ENCODE results near the gene CBR4.

The CBR4 gene

GRCh38 chr4:169018406-169018805 is 8.4 kb upstream of the CBR4 start:
- no peak overlapping the region for H3K4me3 ChIP-seq (ENCODE audit: low read length, poor library complexity, severe bottlenecking)
- no peaks in the 10 kb centered on the region for H3K79me2 ChIP-seq (ENCODE audit: insufficient read depth, low read length)
- no peaks in the 10 kb centered on the region for H3F3A ChIP-seq (ENCODE audit: low read depth)
- H3K4me2 ChIP-seq (ENCODE audit: low read depth, low read length, poor library complexity, severe bottlenecking) = no peak overlapping the region
- H3K36me3 ChIP-seq (ENCODE audit: insufficient read depth, low read length) = no peaks in the 10 kb centered on the region
- H3K9ac ChIP-seq (ENCODE audit: low read depth, low read length, poor library complexity, severe bottlenecking) = no peak overlapping the region
- no peaks in the 10 kb centered on the region for H4K20me1 ChIP-seq (ENCODE audit: insufficient read depth, low read length, poor library complexity, severe bottlenecking)
- H3K4me1 ChIP-seq (ENCODE audit: insufficient read depth, low read length, poor library complexity, severe bottlenecking) = no peaks in the 10 kb centered on the region
- no peaks in the 10 kb centered on the region for H3K9me3 ChIP-seq (ENCODE audit: insufficient read depth, low read depth, low read length)
- no peaks in the 10 kb centered on the region for H3K9me2 ChIP-seq (replicated peaks; ENCODE audit: low read depth, low read length)
- TF ChIP-seq CTCF (conservative IDR thresholded peaks at IDR 0.05; ENCODE audit: low read length) (no peak), EZH2phosphoT487 (IDR thresholded peaks at IDR 0.05; ENCODE audit: borderline replicate concordance) (no peak)
- H2AFZ ChIP-seq (ENCODE audit: low read length) = no peak overlapping the region
- no peaks in the 10 kb centered on the region for H3K27me3 ChIP-seq (ENCODE audit: insufficient read depth, low read length, poor library complexity, severe bottlenecking)

DNA sequence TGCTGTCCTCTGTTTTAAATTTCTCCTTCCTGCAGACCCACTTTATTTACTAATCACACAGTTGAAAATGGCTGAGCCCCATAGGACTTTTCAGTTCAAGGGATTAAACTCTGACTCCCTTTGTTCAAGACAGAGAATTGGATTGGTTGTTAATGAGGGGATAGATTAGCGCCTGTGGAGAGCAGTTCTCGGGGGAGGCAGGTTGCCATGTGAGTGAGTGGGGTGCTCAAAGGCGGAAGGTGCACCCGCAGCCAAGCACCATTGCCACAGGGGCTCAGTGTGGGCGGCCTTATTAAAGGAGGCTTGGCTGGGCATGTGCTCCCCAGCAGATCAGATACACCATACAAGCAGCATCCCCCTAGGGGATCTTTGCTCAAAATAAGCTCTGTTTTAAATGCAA is 7.9 kb upstream of the CBR4 start:
- no peaks in the 10 kb centered on the region for H3K4me1 ChIP-seq (ENCODE audit: insufficient read depth, low read length, poor library complexity, severe bottlenecking)
- no peak for TF ChIP-seq CTCF (conservative IDR thresholded peaks at IDR 0.05; ENCODE audit: low read length)
- TF ChIP-seq EZH2phosphoT487 (IDR thresholded peaks at IDR 0.05; ENCODE audit: borderline replicate concordance) = no peak
- no peak overlapping the region for H3K4me2 ChIP-seq (ENCODE audit: low read depth, low read length, poor library complexity, severe bottlenecking)
- H3K36me3 ChIP-seq (ENCODE audit: insufficient read depth, low read length) = no peaks in the 10 kb centered on the region
- H3F3A ChIP-seq (ENCODE audit: low read depth) = no peaks in the 10 kb centered on the region
- H4K20me1 ChIP-seq (ENCODE audit: insufficient read depth, low read length, poor library complexity, severe bottlenecking) = no peaks in the 10 kb centered on the region
- H3K9ac ChIP-seq (ENCODE audit: low read depth, low read length, poor library complexity, severe bottlenecking) = no peak overlapping the region
- no peak overlapping the region for H3K4me3 ChIP-seq (ENCODE audit: low read length, poor library complexity, severe bottlenecking)
- no peaks in the 10 kb centered on the region for H3K79me2 ChIP-seq (ENCODE audit: insufficient read depth, low read length)
- no peaks in the 10 kb centered on the region for H3K9me3 ChIP-seq (ENCODE audit: insufficient read depth, low read depth, low read length)
- no peaks in the 10 kb centered on the region for H3K9me2 ChIP-seq (replicated peaks; ENCODE audit: low read depth, low read length)
- H2AFZ ChIP-seq (ENCODE audit: low read length) = peak overlapping the region; percentile 54; the same call in 1 of the 2 replicates
- no peaks in the 10 kb centered on the region for H3K27me3 ChIP-seq (ENCODE audit: insufficient read depth, low read length, poor library complexity, severe bottlenecking)

DNA sequence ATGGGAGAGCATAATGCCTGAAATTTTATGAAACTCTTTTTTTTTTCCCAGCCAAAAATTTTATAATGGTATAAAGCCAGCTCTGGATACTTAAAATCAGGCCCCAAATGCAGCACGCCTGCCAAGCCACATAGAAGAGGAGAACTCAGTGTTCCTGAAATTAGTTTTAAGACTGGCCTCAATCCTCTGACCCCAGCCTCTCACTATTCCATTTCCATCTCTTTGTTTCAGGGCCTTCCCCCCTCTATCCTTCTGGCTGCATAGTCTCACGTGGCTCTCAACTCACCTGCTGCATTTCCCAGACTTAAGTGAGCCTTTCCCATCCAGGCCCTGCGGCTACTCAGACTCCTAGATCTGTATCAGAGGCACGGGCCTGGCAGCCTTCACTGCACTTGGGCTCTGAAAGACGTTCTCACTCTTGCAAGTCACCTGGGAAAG is 5.2 kb upstream of the CBR4 start:
- H2AFZ ChIP-seq (ENCODE audit: low read length) = 0 out of 2 replicates have a peak overlapping the region, but pooled peaks have one; percentile 32
- TF ChIP-seq CTCF (conservative IDR thresholded peaks at IDR 0.05; ENCODE audit: low read length) = no peak
- TF ChIP-seq EZH2phosphoT487 (IDR thresholded peaks at IDR 0.05; ENCODE audit: borderline replicate concordance) = no peak
- no peaks in the 10 kb centered on the region for H3K27me3 ChIP-seq (ENCODE audit: insufficient read depth, low read length, poor library complexity, severe bottlenecking)
- peaks cover 4% of the 10 kb centered on the region for H3K4me1 ChIP-seq (ENCODE audit: insufficient read depth, low read length, poor library complexity, severe bottlenecking)
- no peaks in the 10 kb centered on the region for H3K9me3 ChIP-seq (ENCODE audit: insufficient read depth, low read depth, low read length)
- H3K36me3 ChIP-seq (ENCODE audit: insufficient read depth, low read length) = no peaks in the 10 kb centered on the region
- no peaks in the 10 kb centered on the region for H3K9me2 ChIP-seq (replicated peaks; ENCODE audit: low read depth, low read length)
- H3F3A ChIP-seq (ENCODE audit: low read depth) = no peaks in the 10 kb centered on the region
- no peaks in the 10 kb centered on the region for H4K20me1 ChIP-seq (ENCODE audit: insufficient read depth, low read length, poor library complexity, severe bottlenecking)
- no peak overlapping the region for H3K4me2 ChIP-seq (ENCODE audit: low read depth, low read length, poor library complexity, severe bottlenecking)
- H3K4me3 ChIP-seq (ENCODE audit: low read length, poor library complexity, severe bottlenecking) = no peak overlapping the region
- H3K9ac ChIP-seq (ENCODE audit: low read depth, low read length, poor library complexity, severe bottlenecking) = no peak overlapping the region
- H3K79me2 ChIP-seq (ENCODE audit: insufficient read depth, low read length) = no peaks in the 10 kb centered on the region

All from Loucy (cell line).